IgD-negative memory B cell (primary cell): ENCODE data around the gene SGTA. TPM values are rescaled to one million over a fixed set of nuclear protein-coding genes. Genes with fewer than 3 reads are reported as not detected.

Source experiments
- H3K27ac Mint-ChIP-seq, 3 donors: one replicate each; pipeline ENCODE4 v1.8.0; 2020 to 2022; ENCODE audit warnings: mild to moderate bottlenecking in 3 of 3, mixed read lengths in 3 of 3, moderate library complexity in 1 of 3
- H3K27me3 Mint-ChIP-seq: one replicate; pipeline ENCODE4 v1.8.0; 2021; ENCODE audit warnings: mixed read lengths
- H3K36me3 Mint-ChIP-seq: one replicate; pipeline ENCODE4 v1.8.0; 2020; ENCODE audit warnings: mild to moderate bottlenecking, mixed read lengths
- H3K4me1 Mint-ChIP-seq, 3 donors: one replicate each; pipeline ENCODE4 v1.8.0; 2020 to 2022; ENCODE audit warnings: mixed read lengths in 3 of 3, mild to moderate bottlenecking in 1 of 3
- H3K4me3 Mint-ChIP-seq, 4 donors: one replicate each; pipeline ENCODE4 v1.8.0; 2020 to 2022; ENCODE audit warnings: mild to moderate bottlenecking in 4 of 4, mixed read lengths in 4 of 4, moderate library complexity in 3 of 4
- H3K9me3 Mint-ChIP-seq, 3 donors: one replicate each; pipeline ENCODE4 v1.8.0; 2020 to 2021; ENCODE audit warnings: mixed read lengths in 3 of 3, mild to moderate bottlenecking in 1 of 3
- polyA plus RNA-seq: library from polyadenylated mRNA; unstranded; fragments of 300-500 nt; fragmentation: Illumina TruSeq; gene quantifications from one replicate; pipeline ENCODE4 v1.2.3, GENCODE V29; 2021

Gene SGTA
- polyA plus RNA-seq, 1 donor from 2014 or later, result 44.2 TPM

DNA sequence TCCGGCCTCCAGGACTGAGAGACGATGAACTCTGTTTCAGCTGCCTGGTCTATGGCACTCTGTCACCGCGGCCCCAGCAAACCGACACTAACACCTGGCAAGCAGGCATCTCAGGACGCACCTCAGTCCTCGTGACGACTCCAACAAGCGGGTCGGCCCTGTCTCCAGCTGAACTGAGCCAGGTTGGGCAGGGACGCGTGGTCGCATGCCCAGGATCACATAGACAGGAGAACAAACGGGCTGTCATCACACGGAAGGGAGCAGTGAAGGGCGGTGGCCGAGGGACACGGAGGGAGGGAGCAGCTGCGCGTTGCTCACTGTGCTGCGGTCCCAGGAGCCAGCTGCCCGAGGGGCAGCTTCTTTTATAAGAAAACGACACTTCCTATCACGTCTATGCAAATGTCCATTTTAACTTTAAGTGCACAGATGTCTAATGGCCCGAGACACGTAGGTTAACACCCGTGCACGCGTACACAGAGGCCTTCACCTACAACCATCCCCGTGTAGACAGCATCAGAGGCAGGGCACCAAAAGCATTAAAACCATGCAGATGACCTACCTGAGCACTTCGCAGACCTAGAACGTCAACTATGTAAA lies 8.9 kb downstream of the SGTA start:
- no peaks in the 10 kb centered on the region for H3K9me3 Mint-ChIP-seq
- H3K36me3 Mint-ChIP-seq, result peaks cover 3% of the 10 kb centered on the region
- H3K27ac Mint-ChIP-seq, result peak overlapping the region in 1 of 3 donors; percentile 39
- H3K4me1 Mint-ChIP-seq, result peaks cover 13 to 24% (median 17%) of the 10 kb centered on the region in 3 donors
- H3K27me3 Mint-ChIP-seq, result no peaks in the 10 kb centered on the region
- peak overlapping the region in 2 of 4 donors; percentile 0 to 75 for H3K4me3 Mint-ChIP-seq

DNA sequence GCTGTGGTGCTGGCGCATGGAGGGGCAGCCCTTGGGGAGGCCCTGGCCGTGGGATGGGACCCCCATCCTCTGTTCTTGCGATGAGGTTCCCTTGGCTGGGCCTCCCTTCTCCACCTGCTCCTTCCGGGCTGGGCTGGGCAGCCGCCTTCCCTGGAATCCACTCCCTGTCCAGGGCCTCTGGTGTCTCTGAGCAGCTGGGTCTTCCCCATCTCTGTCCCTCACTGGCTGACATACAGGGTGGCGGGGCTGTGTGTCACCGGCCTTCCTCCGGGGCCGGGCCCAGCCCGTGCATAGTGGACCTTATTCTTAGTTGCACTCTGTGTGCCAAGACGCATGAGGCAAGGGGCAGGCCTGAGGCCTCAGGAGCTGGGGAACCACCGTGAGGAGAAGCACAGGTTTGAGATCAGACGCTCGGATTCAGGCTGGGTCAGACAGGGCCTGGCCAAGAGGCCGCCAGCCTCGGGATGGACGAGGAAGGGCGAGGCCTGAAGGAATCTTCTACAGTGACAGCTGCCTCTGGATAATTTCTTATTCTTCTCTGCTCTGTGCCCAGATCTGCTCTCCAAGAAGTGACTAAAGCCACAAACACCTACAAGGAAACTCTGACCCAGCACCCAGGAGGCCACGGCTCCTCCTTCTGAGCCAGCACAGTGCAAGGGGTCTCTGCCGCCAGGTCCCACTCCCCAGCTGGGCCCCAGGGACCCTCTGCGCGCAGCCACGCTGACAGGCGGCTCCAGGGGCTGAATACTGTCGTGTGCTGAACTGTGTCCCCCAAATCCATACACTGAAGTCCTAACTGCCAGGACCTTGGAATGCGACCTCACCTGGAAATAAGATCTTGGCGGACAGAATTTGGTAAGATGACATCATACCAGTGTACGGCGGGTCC lies 11.0 kb downstream of the SGTA start:
- Mint-ChIP-seq H3K4me1 (peaks cover 13 to 22% (median 16%) of the 10 kb centered on the region in 3 donors), H3K27ac (peak overlapping the region in 1 of 3 donors; percentile 77), H3K4me3 (peak overlapping the region in 1 of 4 donors; percentile 8)

DNA sequence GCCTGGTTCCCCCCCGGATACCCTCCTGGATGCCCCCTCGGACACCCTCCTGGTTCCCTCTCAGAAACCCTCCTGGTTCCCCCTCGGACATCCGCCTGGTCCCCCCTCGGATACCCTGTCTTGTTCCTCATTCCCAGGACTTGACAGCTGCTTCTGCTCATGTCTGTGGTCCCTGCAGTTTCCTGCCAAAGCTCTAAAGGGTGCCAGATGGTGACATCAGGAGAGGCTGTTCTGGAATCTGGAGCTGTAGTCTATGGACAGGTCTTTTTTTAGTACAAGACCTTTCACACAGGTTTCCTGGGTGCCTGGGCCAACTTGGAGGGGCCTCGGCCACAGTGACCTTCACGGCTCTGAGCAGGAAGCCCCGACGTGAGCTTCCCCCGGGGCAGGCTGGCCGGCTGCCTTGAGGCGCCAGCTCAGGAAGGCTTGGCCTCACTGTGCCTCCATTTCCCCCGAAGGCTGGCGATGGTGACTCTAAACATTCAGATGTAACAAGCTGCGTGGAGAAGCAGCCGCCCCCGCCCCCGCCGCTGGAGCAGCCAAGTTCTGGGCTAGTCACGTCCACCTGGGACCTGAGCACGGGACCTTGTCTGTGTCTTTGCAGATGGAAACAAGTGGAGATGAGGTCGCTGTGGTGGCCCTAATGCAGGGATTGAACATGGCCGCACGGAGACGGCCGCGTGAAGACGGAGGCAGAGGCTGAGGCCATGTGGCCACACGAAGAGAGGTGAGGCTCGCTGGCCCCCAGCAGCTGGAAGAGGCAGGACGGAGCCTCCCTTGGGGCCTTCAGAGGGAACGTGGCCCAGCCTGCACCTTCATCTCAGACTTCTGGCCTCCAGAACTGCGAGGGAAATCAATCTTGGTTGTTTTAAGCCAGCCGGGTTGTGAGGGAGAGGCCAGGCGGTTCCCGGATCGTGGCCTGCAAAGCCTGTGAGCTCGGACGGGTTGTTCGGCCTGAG lies 12.7 kb downstream of the SGTA start:
- Mint-ChIP-seq H3K27me3 (no peaks in the 10 kb centered on the region), H3K9me3 (no peaks in the 10 kb centered on the region), H3K4me1 (peaks cover 3 to 13% (median 7%) of the 10 kb centered on the region in 3 donors), H3K27ac (no peak overlapping the region), H3K36me3 (peaks cover 2% of the 10 kb centered on the region), H3K4me3 (no peak overlapping the region)

More for the DNA sequence above, 11.0 kb downstream of the SGTA start:
- Mint-ChIP-seq H3K36me3 (peaks cover 3% of the 10 kb centered on the region), H3K27me3 (no peaks in the 10 kb centered on the region), H3K9me3 (no peaks in the 10 kb centered on the region)

DNA sequence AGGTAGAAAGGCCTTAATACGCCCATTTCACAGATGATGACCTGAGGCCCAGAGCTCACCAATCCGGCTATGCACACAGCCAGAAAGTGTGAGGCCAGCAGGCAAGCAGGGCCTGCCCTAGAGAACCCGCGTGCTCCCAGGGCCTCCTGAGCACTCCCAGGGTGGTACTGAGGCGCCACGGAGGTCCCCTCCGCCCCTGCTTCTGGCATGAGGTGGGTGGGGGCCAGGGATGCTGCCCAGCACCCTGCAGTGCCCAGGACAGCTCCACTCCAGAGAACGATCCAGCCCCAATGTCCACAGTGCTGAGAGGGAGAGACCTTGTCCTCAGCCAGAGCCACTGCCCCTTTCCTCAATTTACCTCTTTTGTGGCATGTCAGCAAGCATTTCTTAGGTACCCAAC lies 13.9 kb downstream of the SGTA start:
- Mint-ChIP-seq H3K4me3 (no peak overlapping the region), H3K27ac (no peak overlapping the region), H3K9me3 (no peaks in the 10 kb centered on the region), H3K4me1 (peaks cover 0 to 5% (median 2%) of the 10 kb centered on the region in 3 donors), H3K36me3 (peaks cover 2% of the 10 kb centered on the region), H3K27me3 (no peaks in the 10 kb centered on the region)

DNA sequence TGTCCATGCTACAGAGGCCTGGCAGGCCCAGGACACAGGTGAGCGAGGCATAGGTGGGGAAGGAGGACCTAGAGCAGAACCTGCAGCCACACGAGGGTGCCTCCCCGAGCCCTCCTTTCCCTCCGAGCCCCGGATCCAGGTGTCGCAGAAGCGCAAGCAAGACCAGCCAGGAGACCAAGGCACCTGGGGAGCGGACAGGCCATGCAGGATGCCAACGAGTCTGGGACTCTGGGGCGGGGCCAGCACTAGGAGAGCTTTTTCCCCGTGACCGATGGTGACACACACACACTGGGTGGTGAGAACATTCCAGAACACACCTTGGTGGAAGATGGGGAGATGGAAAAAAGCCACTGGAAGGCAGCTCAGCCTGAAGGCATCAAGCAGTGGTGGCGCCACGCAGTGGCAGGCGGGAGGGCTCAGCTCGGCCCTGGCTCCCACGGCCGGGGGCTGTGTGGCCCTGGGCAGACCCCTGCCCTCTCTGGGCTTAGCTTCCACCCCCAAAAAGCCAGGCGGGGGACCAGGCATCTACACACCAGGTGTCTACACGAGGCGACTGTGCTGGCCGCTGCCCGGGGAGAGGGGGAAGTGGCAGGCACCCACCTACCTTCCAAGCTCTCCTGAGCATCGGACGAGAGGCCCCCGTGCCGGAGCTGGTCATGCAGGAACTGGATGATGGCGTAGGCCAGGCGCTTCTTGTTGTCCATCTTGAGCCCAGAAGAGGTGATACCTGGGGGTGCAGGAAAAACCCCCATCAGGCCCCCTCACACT lies 14.5 kb downstream of the SGTA start:
- no peak overlapping the region for H3K4me3 Mint-ChIP-seq
- H3K36me3 Mint-ChIP-seq, result peaks cover 2% of the 10 kb centered on the region
- H3K4me1 Mint-ChIP-seq, result peaks cover 0 to 3% (median 2%) of the 10 kb centered on the region in 3 donors
- no peaks in the 10 kb centered on the region for H3K9me3 Mint-ChIP-seq
- no peak overlapping the region for H3K27ac Mint-ChIP-seq
- H3K27me3 Mint-ChIP-seq, result no peaks in the 10 kb centered on the region

DNA sequence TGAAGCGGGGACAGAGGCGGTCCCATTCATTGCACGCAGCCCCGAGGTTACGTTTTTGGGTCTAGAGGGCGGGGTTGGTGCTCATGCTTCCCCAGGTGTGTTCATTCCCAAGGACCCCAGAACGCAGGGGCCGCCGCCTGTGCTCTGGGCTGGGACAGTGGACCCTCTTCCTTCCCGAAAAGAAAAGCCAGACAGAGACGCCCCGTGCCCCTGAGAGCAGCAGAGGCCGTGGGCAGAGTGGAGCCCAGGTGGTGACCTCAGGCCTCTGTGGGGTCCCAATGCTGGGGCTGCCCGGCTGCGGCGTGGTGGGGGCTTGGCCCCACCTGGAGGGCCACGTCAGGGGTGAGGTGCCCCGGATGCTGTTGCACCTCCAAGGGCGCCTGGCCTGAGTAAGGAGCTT lies 15.4 kb downstream of the SGTA start:
- Mint-ChIP-seq H3K9me3 (no peaks in the 10 kb centered on the region), H3K4me3 (no peak overlapping the region), H3K27ac (no peak overlapping the region), H3K27me3 (no peaks in the 10 kb centered on the region), H3K4me1 (peaks cover 0 to 3% (median 2%) of the 10 kb centered on the region in 3 donors), H3K36me3 (peaks cover 2% of the 10 kb centered on the region)

DNA sequence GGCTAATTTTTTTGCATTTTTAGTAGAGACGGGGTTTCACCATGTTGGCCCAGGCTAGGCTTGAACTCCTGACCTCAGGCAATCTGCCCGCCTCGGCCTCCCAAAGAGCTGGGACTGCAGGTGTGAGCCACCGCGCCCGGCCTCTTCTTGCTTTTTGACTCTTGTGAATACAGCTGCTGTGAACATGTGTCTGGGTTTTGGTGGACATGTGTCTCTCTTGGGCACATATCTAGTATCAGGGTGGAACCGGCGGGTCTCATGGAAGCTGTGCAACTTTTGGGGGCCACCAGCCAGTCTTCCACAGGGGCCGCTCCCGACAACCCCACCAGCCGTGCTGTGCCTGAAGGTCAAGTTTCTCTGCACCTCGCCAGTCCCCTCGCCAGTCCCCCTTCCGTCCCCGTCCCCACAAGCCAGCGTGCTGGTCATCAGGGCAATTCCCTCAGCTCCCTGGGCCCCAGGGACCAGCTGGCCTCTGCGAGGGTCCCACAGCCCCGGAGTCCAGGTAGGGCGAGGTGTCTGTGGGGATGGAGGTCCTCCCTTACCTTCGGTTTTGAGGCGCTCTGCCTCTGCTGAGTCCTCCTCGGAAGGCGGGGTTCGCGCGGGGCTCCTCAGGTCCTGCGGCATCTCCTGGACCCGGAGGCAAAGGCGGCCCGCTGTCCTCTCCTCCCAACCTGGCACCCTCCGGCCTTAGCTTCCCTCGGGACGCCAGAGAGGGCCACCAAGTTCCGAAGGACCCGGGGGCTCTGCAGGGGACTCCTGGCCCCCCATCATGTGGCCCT lies 16.3 kb downstream of the SGTA start:
- Mint-ChIP-seq H3K27me3 (no peaks in the 10 kb centered on the region), H3K36me3 (no peaks in the 10 kb centered on the region), H3K27ac (peak overlapping the region in 1 of 3 donors; percentile 31), H3K4me3 (no peak overlapping the region), H3K4me1 (peaks cover 0 to 2% (median 0%) of the 10 kb centered on the region in 3 donors), H3K9me3 (no peaks in the 10 kb centered on the region)

DNA sequence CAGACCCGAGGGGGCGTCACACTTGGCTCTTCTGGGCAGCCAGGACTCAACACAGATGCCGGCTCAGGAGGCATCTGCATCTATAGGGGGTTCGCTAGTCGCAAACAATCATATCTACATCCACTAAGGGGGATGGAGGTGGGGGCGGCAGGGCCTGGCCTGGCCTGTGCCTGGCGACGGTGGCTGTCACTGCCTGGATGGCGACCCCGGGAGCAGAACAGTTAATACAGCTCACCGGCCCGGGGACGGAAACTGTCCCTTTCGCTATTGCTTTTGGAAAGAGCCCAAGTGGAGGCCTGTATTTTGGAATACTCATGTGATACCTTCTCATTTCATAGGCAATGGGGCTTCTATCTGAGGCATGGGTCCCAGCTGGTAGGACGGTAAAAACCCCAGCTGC lies 17.7 kb downstream of the SGTA start:
- no peaks in the 10 kb centered on the region for H3K36me3 Mint-ChIP-seq
- no peak overlapping the region for H3K27ac Mint-ChIP-seq
- H3K27me3 Mint-ChIP-seq, result no peaks in the 10 kb centered on the region
- peaks cover 0 to 2% (median 0%) of the 10 kb centered on the region in 3 donors for H3K4me1 Mint-ChIP-seq
- H3K4me3 Mint-ChIP-seq, result no peak overlapping the region
- no peaks in the 10 kb centered on the region for H3K9me3 Mint-ChIP-seq

DNA sequence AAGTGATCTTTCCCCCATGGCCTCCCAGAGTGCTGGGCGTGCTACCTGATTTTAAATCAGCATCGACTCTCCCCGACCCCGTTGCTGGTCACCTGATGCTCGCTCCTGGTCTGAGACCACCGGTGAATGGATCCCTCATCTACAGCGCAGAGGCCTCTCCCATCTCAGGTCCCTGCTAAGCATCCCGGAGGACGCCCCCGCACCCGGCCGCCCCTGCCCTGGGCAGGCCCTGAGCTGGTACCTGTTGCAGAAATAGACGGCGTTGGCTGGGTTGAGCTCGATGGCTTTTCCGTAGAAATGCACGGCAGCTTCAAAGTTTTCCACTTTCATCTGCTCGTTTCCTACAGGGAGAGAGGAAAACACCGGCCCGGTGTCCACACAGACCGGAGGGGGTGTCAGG lies 18.1 kb downstream of the SGTA start:
- Mint-ChIP-seq H3K4me3 (no peak overlapping the region), H3K9me3 (no peaks in the 10 kb centered on the region), H3K27me3 (no peaks in the 10 kb centered on the region), H3K4me1 (peaks cover 0 to 2% (median 0%) of the 10 kb centered on the region in 3 donors), H3K27ac (no peak overlapping the region), H3K36me3 (no peaks in the 10 kb centered on the region)

DNA sequence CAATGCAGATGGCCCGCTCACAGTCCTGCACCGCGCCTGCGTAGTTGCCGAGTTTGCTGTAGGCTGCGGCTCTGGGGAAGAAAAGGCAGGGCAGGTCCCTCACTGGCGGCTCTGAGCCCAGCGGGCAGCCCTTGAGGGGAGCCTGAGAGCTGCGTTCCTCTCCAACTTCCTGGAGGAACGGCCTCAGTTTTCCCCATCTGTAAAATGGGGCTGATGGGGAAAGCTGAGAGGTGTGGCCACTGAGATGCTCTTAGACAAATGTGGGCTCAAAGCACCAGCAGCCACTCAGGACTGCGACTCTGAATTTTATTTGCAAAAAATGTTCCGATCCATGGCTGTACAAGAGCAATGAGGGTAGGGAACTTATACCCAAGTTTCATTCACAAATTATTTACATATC lies 19.4 kb downstream of the SGTA start:
- H3K9me3 Mint-ChIP-seq, result no peaks in the 10 kb centered on the region
- no peak overlapping the region for H3K4me3 Mint-ChIP-seq
- no peak overlapping the region for H3K27ac Mint-ChIP-seq
- H3K4me1 Mint-ChIP-seq, result peaks cover 0 to 3% (median 2%) of the 10 kb centered on the region in 3 donors
- no peaks in the 10 kb centered on the region for H3K27me3 Mint-ChIP-seq
- peaks cover 2% of the 10 kb centered on the region for H3K36me3 Mint-ChIP-seq

DNA sequence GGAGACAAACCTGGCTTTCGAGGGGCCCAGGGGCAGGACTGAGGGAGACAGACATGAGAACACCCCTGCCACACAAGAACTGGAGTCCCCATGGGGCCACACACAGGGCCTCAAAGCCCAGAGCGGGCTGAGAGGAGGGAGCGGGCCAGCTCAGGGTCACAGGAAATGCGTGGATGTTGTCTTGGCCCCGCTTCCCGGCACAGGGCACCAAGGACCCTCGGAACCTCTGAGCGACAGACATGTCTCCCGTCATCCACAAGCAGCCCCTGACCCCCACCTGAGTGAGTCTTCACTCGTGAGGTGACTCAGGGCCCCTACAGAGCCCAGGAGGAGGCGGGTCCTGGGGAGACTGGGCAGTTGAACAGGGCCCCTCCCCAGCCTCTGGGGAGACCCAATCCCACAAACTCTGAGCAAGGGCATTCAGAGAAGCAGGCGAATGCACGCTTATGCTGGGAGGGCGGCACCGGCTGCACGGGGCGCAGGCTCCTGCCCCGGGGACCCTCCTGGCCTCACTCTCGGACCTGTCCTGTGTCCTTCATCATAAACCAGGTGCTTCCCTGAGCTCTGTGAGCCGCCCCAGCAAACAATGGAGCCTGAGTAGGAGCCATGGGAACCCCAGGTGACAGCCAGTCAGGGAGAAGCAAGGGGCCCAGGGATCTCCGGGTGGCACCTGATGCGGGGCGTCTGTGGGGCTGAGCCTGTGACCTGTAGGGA lies 20.1 kb downstream of the SGTA start:
- Mint-ChIP-seq H3K27me3 (no peaks in the 10 kb centered on the region), H3K9me3 (no peaks in the 10 kb centered on the region), H3K4me3 (no peak overlapping the region), H3K36me3 (peaks cover 3% of the 10 kb centered on the region), H3K27ac (no peak overlapping the region), H3K4me1 (peaks cover 0 to 3% (median 0%) of the 10 kb centered on the region in 3 donors)

DNA sequence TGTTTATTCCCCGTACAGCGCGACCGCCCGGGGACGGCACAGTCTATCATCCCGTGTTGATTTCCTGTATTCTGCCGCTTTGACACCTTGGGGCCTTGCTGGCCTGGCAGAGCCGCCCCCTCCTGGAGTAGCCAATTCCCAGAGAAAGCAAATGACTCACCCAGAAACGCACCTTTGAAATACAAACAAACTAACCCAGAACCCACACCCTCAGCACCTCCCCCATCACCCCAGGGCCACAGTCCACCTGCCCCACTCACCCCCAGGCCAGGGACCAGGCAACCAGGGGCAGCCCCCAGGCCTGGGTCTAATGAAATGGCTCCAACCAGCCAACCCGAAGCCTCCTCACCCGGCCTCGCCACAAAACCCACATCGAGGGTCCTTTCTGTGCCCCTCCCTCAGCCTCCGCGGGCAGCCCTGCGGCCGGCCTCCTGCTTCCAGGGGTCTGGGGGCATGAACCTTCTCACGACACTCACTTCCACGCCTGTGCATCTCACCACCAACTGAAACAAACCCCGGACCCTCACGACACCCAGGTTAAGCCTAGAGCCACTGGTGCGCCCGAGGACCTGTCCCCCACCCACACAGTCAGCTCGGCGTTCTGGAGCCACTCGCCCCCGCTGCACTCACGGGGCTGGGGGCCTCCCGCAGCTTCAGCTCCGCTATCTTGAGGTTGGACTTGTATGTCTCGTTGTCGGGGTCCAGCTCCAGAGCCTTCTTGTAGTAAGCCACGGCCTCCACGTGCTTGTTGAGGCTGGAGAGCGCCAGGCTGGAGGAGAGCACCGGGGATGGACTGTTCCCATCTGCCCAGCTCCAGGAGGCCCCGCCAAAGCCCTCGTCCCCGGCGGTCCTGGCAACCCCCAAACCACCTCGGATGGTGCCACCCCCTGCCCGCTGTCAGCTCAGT lies 20.9 kb downstream of the SGTA start:
- Mint-ChIP-seq H3K36me3 (peaks cover 3% of the 10 kb centered on the region), H3K27me3 (no peaks in the 10 kb centered on the region), H3K4me1 (peaks cover 0 to 3% (median 0%) of the 10 kb centered on the region in 3 donors), H3K27ac (no peak overlapping the region), H3K4me3 (no peak overlapping the region), H3K9me3 (no peaks in the 10 kb centered on the region)
